Tibial artery (tissue), 4 donors: ENCODE results near the gene PNPLA7.

Experiments
- DNase-seq, 2 donors: peaks; one replicate each; pipeline ENCODE4 v3.0.0-alpha.2; 2019
- H3K27ac ChIP-seq, 2 donors: fragments of 200-600 bp; sonication (generic) in 1 of 2; 1 replicate in 1 of 2; 2 replicates in 1 of 2; pipeline ENCODE4 v1.5.1; 2018 to 2019; ENCODE audit warnings: mild to moderate bottlenecking in 1 of 2
- H3K27me3 ChIP-seq, 2 donors: fragments of 200-600 bp; sonication (generic) in 1 of 2; one replicate each; pipeline versions ENCODE4 v1.5.1 to v1.6.0; 2016 to 2019
- H3K36me3 ChIP-seq, 3 donors: fragments of 200-600 bp; sonication (generic) in 2 of 3; one replicate each; pipeline ENCODE4 v1.5.1; 2016 to 2019; ENCODE audit warnings: mild to moderate bottlenecking in 2 of 3
- H3K4me1 ChIP-seq, 4 donors: fragments of 200-600 bp; sonication (generic) in 2 of 4; 1 replicate in 3 of 4; 2 replicates in 1 of 4; pipeline ENCODE4 v1.5.1; 2016 to 2019
- H3K4me3 ChIP-seq, 2 donors: fragments of 200-600 bp; sonication (generic) in 1 of 2; 1 replicate in 1 of 2; 2 replicates in 1 of 2; pipeline ENCODE4 v1.5.1; 2018 to 2019; ENCODE audit warnings: mild to moderate bottlenecking in 2 of 2
- H3K9me3 ChIP-seq, 3 donors: fragments of 200-600 bp; sonication (generic) in 1 of 3; one replicate each; pipeline ENCODE4 v1.5.1; 2016 to 2019
- CTCF ChIP-seq, 2 experiments: fragments of 200-600 bp in 1 of 2; fragments of 450-650 bp in 1 of 2; IDR thresholded peaks; one replicate each; pipeline ENCODE4 v1.5.1; 2017 to 2019; ENCODE audit warnings: antibody characterized with exemption in 2 of 2, mild to moderate bottlenecking in 1 of 2, moderate library complexity in 1 of 2
- intact Hi-C: fragments of 100-400 bp; cut with DNase I; formaldehyde crosslinking; loops from one replicate; pipeline ENCODE4 v1.15.0; 2023; ENCODE audit warnings: low total_unique reads

Gene PNPLA7

GRCh38 chr9:137432687-137433348, 117.4 kb downstream of the PNPLA7 start:
- Histone ChIP-seq H3K4me1 (peaks cover 0 to 20% (median 7%) of the 10 kb centered on the region in 4 donors), H3K36me3 (no peaks in the 10 kb centered on the region), H3K9me3 (no peaks in the 10 kb centered on the region), H3K27ac (no peak overlapping the region), H3K27me3 (peaks cover 0 to 52% of the 10 kb centered on the region in 2 donors), H3K4me3 (no peak overlapping the region)
- no peak for TF ChIP-seq CTCF (IDR thresholded peaks at IDR 0.05)
- no peak for DNase-seq
- intact Hi-C loops: no loop called here

DNA sequence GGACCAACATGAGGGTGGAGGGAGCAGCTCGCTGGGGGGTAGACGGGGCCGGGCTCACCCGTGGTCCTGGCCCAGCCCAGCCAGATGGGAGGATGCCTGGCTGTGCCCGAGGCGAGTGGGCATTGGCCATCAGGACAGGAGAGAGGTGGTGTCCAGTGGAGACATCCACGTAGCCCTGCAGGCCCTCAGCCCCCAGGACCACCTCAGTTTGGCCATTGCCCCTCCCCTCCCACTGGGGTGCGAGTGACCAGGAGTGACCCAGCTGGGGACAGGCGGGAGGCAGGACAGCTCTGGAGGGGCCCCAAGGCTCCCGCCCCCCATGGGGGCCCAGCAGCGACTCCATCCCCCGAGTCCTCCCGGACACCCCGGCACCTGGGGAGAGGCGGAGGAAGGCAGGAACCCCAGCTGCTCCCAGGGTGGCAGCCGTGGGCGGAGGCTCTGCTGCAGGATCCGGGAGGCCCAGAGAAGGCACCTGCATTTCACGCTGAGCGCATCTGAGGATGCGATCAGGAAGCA, 118.7 kb downstream of the PNPLA7 start:
- no peak for DNase-seq
- intact Hi-C loops: no loop called here

GRCh38 chr9:137430723-137431415, 119.3 kb downstream of the PNPLA7 start:
- intact Hi-C loops: no loop called here
- H3K27me3 ChIP-seq: peaks cover 0 to 38% of the 10 kb centered on the region in 2 donors
- H3K4me1 ChIP-seq: peaks cover 0 to 12% (median 2%) of the 10 kb centered on the region in 4 donors
- TF ChIP-seq CTCF (IDR thresholded peaks at IDR 0.05): no peak
- DNase-seq: no peak
- H3K4me3 ChIP-seq: no peak overlapping the region
- no peaks in the 10 kb centered on the region for H3K36me3 ChIP-seq
- no peak overlapping the region for H3K27ac ChIP-seq
- H3K9me3 ChIP-seq: no peaks in the 10 kb centered on the region

More for the DNA sequence above, 118.7 kb downstream of the PNPLA7 start:
- Histone ChIP-seq H3K4me1 (peaks cover 0 to 18% (median 7%) of the 10 kb centered on the region in 4 donors), H3K4me3 (no peak overlapping the region), H3K36me3 (no peaks in the 10 kb centered on the region), H3K9me3 (no peaks in the 10 kb centered on the region), H3K27me3 (peaks cover 0 to 38% of the 10 kb centered on the region in 2 donors), H3K27ac (no peak overlapping the region)
- no peak for TF ChIP-seq CTCF (IDR thresholded peaks at IDR 0.05)

DNA sequence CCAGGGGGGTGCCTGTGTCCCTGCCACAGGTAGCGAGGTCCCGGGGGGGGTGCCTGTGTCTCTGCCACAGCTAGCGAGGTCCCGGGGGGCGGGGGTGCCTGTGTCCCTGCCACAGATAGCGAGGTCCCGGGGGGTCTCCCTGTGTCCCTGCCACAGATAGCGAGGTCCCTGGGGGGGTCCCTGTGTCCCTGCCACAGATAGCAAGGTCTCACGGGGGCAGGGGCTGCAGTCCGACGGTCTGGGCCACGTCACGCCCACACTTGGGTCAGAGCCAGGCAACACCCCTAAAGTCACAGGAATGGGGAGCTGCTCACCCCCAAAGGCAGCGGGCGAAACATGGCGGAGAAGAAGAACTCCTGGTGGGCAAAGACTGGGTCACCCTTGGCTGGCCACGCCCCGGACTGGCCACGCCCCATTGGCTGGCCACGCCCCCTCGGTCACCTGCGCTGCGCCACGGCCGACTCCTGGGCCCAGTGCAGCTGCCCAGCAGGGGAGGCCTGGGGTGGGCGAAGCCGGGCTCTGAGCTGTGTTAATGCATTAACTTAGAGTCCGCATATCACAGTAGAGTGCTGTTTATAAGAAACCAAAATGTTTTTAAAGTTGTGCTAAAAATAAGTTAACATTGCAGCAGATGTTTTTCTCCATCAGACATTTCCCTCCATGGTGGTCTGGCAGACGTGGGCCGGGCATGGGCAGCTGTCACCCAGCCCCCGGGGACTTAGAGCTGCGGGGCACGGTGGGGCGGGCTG, 120.1 kb downstream of the PNPLA7 start:
- no peak overlapping the region for H3K27ac ChIP-seq
- H3K36me3 ChIP-seq: no peaks in the 10 kb centered on the region
- no peak overlapping the region for H3K4me3 ChIP-seq
- DNase-seq: no peak
- H3K4me1 ChIP-seq: peaks cover 0 to 6% (median 0%) of the 10 kb centered on the region in 4 donors
- H3K9me3 ChIP-seq: no peaks in the 10 kb centered on the region
- intact Hi-C loops: no loop called here
- H3K27me3 ChIP-seq: peaks cover 0 to 34% of the 10 kb centered on the region in 2 donors
- TF ChIP-seq CTCF (IDR thresholded peaks at IDR 0.05): no peak

- H3K4me1 ChIP-seq: peaks cover 0 to 6% (median 0%) of the 10 kb centered on the region in 4 donors
- no peak for TF ChIP-seq CTCF (IDR thresholded peaks at IDR 0.05)
- no peak for DNase-seq
- intact Hi-C loops: no loop called here
- no peak overlapping the region for H3K4me3 ChIP-seq
- no peaks in the 10 kb centered on the region for H3K9me3 ChIP-seq
- peaks cover 0 to 30% of the 10 kb centered on the region in 2 donors for H3K27me3 ChIP-seq
- H3K36me3 ChIP-seq: no peaks in the 10 kb centered on the region
- H3K27ac ChIP-seq: no peak overlapping the region
Observed at GRCh38 chr9:137429546-137429890, 120.7 kb downstream of the PNPLA7 start.
